H1 (cell line): Measurements from ENCODE around the gene SLC13A4. TPM values are rescaled to one million over a fixed set of nuclear protein-coding genes. Genes with fewer than 3 reads are reported as not detected.

Experiments
- CTCF ChIA-PET: fragments of 300-600 bp; sonication (Branson Sonifier 250); formaldehyde crosslinking; loops from one replicate; lab custom pipeline; 2021; ENCODE audit not compliant: partially characterized antibody; lab: Charles Lee
- POLR2A ChIA-PET: fragments of 300-600 bp; sonication (Branson Sonifier 250); formaldehyde crosslinking; loops from one replicate; lab custom pipeline; 2021; ENCODE audit warnings: inconsistent platforms; ENCODE audit not compliant: partially characterized antibody; lab: Charles Lee
- DNase-seq, 2 experiments: peaks; one replicate each; pipeline versions ENCODE4 v3.0.0 to v3.0.0-alpha.2; 2010 to 2022; ENCODE audit warnings: low spot score in 2 of 2, low read depth in 1 of 2, mixed read lengths in 1 of 2
- FAIRE-seq: peaks from 2 replicates; lab custom pipeline; 2011; peaks lifted over from hg19 to GRCh38; lab: Jason Lieb, UNC
- H2AFZ ChIP-seq: 2 replicates; pipeline ENCODE4 v1.8.1; 2012; ENCODE audit warnings: low read length, inconsistent platforms
- H2AK5ac ChIP-seq: 2 replicates; pipeline ENCODE4 v1.6.1; 2013; ENCODE audit warnings: low read depth, low read length
- H2BK120ac ChIP-seq: replicated peaks from 2 replicates; pipeline ENCODE3; 2013; ENCODE audit warnings: low read depth, low read length, inconsistent platforms
- H2BK12ac ChIP-seq: 2 replicates; pipeline ENCODE4 v1.6.1; 2013; ENCODE audit warnings: low read depth, low read length
- H2BK15ac ChIP-seq: 2 replicates; pipeline ENCODE4 v1.6.1; 2013; ENCODE audit warnings: low read length
- H2BK20ac ChIP-seq: 2 replicates; pipeline ENCODE4 v1.6.1; 2013; ENCODE audit warnings: low read length
- H2BK5ac ChIP-seq: 2 replicates; pipeline ENCODE4 v1.6.1; 2013; ENCODE audit warnings: low read depth, low read length
- H3K14ac ChIP-seq: 2 replicates; pipeline ENCODE4 v1.6.1; 2013; ENCODE audit warnings: inconsistent platforms; ENCODE audit not compliant: insufficient read length
- H3K18ac ChIP-seq: 2 replicates; pipeline ENCODE4 v1.6.1; 2013; ENCODE audit warnings: low read length; ENCODE audit errors: extremely low read depth
- H3K23ac ChIP-seq: 2 replicates; pipeline ENCODE4 v1.6.1; 2013; ENCODE audit warnings: inconsistent platforms; ENCODE audit not compliant: insufficient read length
- H3K23me2 ChIP-seq: 2 replicates; pipeline ENCODE4 v1.6.1; 2013; ENCODE audit warnings: low read depth, low read length
- H3K27ac ChIP-seq: 2 replicates; pipeline ENCODE4 v1.6.1; 2011; ENCODE audit warnings: low read depth, low read length, inconsistent platforms
- H3K27me3 ChIP-seq, 4 experiments: replicated peaks in 1 of 4; 1 replicate in 1 of 4; 2 replicates in 3 of 4; pipeline versions ENCODE4 v1.6.1 to v1.8.1; 2011 to 2013; ENCODE audit warnings: low read length in 3 of 4, mild to moderate bottlenecking in 3 of 4, inconsistent platforms in 2 of 4, mixed read lengths in 2 of 4, moderate library complexity in 1 of 4; ENCODE audit not compliant: control insufficient read depth in 3 of 4, insufficient read depth in 3 of 4; ENCODE audit errors: extremely low read depth in 1 of 4
- H3K36me3 ChIP-seq, 4 experiments: 2 replicates each; pipeline versions ENCODE4 v1.6.1 to v1.8.1; 2011 to 2013; ENCODE audit warnings: mild to moderate bottlenecking in 4 of 4, low read length in 3 of 4, moderate library complexity in 2 of 4, control low read depth in 1 of 4, inconsistent platforms in 1 of 4; ENCODE audit not compliant: insufficient read depth in 4 of 4, control insufficient read depth in 2 of 4
- H3K4ac ChIP-seq: replicated peaks from 2 replicates; pipeline ENCODE3; 2013; ENCODE audit warnings: low read length, low read depth, mixed read lengths, inconsistent platforms; ENCODE audit not compliant: insufficient read length
- H3K4me1 ChIP-seq, 4 experiments: replicated peaks in 1 of 4; 1 replicate in 1 of 4; 2 replicates in 3 of 4; pipeline versions ENCODE4 v1.6.1 to v1.8.1; 2011 to 2013; ENCODE audit warnings: low read length in 3 of 4, inconsistent platforms in 2 of 4, mixed read lengths in 1 of 4; ENCODE audit not compliant: insufficient read depth in 4 of 4, control insufficient read depth in 3 of 4
- H3K4me2 ChIP-seq, 2 experiments: 2 replicates each; pipeline versions ENCODE4 v1.6.1 to v1.8.1; 2011 to 2013; ENCODE audit warnings: low read depth in 2 of 2, low read length in 2 of 2, control low read depth in 1 of 2, inconsistent platforms in 1 of 2, mild to moderate bottlenecking in 1 of 2; ENCODE audit not compliant: insufficient read depth in 1 of 2
- H3K4me3 ChIP-seq, 4 experiments: fragments of 200-600, 300-600 bp in 1 of 4; sonication (generic), shearing (Covaris generic), sonication (Bioruptor Twin) in 1 of 4; 2 replicates each; pipeline versions ENCODE4 v1.5.1 to v1.8.1; 2011 to 2016; ENCODE audit warnings: low read length in 4 of 4, low read depth in 3 of 4, control low read depth in 2 of 4, inconsistent platforms in 2 of 4, mild to moderate bottlenecking in 2 of 4, mixed read lengths in 1 of 4, moderate library complexity in 1 of 4; ENCODE audit not compliant: insufficient read depth in 2 of 4; ENCODE audit errors: extremely low read depth in 1 of 4
- H3K56ac ChIP-seq: replicated peaks from 2 replicates; pipeline ENCODE3; 2013; ENCODE audit warnings: low read depth, mild to moderate bottlenecking, mixed read lengths, low read length, inconsistent platforms; ENCODE audit not compliant: insufficient read length
- H3K79me1 ChIP-seq: 2 replicates; pipeline ENCODE4 v1.6.1; 2013; ENCODE audit warnings: low read depth, low read length, control low read depth
- H3K79me2 ChIP-seq, 2 experiments: 2 replicates each; pipeline versions ENCODE4 v1.6.1 to v1.8.1; 2012 to 2013; ENCODE audit warnings: low read length in 2 of 2, mild to moderate bottlenecking in 2 of 2, inconsistent platforms in 1 of 2; ENCODE audit not compliant: insufficient read depth in 2 of 2, control insufficient read depth in 1 of 2
- H3K9ac ChIP-seq, 4 experiments: replicated peaks in 1 of 4; 1 replicate in 1 of 4; 2 replicates in 3 of 4; pipeline versions ENCODE4 v1.6.1 to v1.8.1; 2011 to 2013; ENCODE audit warnings: low read depth in 3 of 4, low read length in 3 of 4, control low read depth in 2 of 4, mild to moderate bottlenecking in 2 of 4, moderate library complexity in 2 of 4, inconsistent platforms in 1 of 4; ENCODE audit errors: extremely low read depth in 1 of 4
- H3K9me3 ChIP-seq, 2 experiments: 2 replicates each; pipeline versions ENCODE4 v1.6.1 to v1.8.1; 2012 to 2013; ENCODE audit warnings: mild to moderate bottlenecking in 2 of 2, moderate library complexity in 2 of 2, control low read depth in 1 of 2, inconsistent platforms in 1 of 2, low read depth in 1 of 2, low read length in 1 of 2, mixed read lengths in 1 of 2; ENCODE audit not compliant: insufficient read depth in 2 of 2
- H4K20me1 ChIP-seq, 2 experiments: replicated peaks in 1 of 2; 2 replicates each; pipeline versions ENCODE3 to v1.8.1; 2011 to 2013; ENCODE audit warnings: inconsistent platforms in 2 of 2, low read length in 2 of 2, mild to moderate bottlenecking in 1 of 2; ENCODE audit not compliant: insufficient read depth in 2 of 2, control insufficient read depth in 1 of 2
- H4K5ac ChIP-seq: 2 replicates; pipeline ENCODE4 v1.6.1; 2013; ENCODE audit warnings: low read length, low read depth, mixed read lengths, inconsistent platforms; ENCODE audit not compliant: insufficient read length
- H4K8ac ChIP-seq: 2 replicates; pipeline ENCODE4 v1.8.0; 2013; ENCODE audit warnings: mild to moderate bottlenecking, moderate library complexity, low read length, inconsistent platforms; ENCODE audit not compliant: insufficient read depth; ENCODE audit errors: extremely low read depth
- H4K91ac ChIP-seq: replicated peaks from 2 replicates; pipeline ENCODE3; 2013; ENCODE audit warnings: low read length, mixed read lengths, inconsistent platforms; ENCODE audit not compliant: insufficient read length
- BRCA1 ChIP-seq: IDR thresholded peaks from 2 replicates; pipeline ENCODE4 v1.6.1; 2012; ENCODE audit warnings: low read depth, low read length, improper control_type of control experiment
- CEBPB ChIP-seq: IDR thresholded peaks from 2 replicates; pipeline ENCODE4 v1.6.1; 2012; ENCODE audit warnings: low read depth, low read length
- JUND ChIP-seq: IDR thresholded peaks from 2 replicates; pipeline ENCODE4 v1.6.1; 2011; ENCODE audit warnings: mild to moderate bottlenecking, improper control_type of control experiment, low read length
- KDM4A ChIP-seq: IDR thresholded peaks from one replicate; pipeline ENCODE4 v1.7.1; 2012; ENCODE audit warnings: low read depth, mild to moderate bottlenecking, moderate library complexity, low read length, inconsistent platforms; ENCODE audit not compliant: severe bottlenecking
- NRF1 ChIP-seq: IDR thresholded peaks from 2 replicates; pipeline ENCODE4 v1.6.1; 2011; ENCODE audit warnings: mild to moderate bottlenecking, low read depth, low read length, improper control_type of control experiment
- POLR2AphosphoS5 ChIP-seq: IDR thresholded peaks from 2 replicates; pipeline ENCODE4 v1.6.1; 2011; ENCODE audit warnings: low read depth, low read length
- WGBS, 2 experiments: shearing (Covaris generic) in 1 of 2; methylation state at CpG; one replicate each; pipeline versions ENCODE4 v1.1.6 to v1.1.7; 2013 to 2015; ENCODE audit warnings: low lambda C conversion rate in 2 of 2, mixed read lengths in 2 of 2, inconsistent platforms in 1 of 2, low coverage in 1 of 2, missing lambda C conversion rate in 1 of 2; ENCODE audit not compliant: insufficient replicate concordance in 2 of 2, insufficient coverage in 1 of 2, insufficient read length in 1 of 2; ENCODE audit errors: extremely low coverage in 1 of 2, missing lambda C conversion rate in 1 of 2; 5-methylcytosine and 5-hydroxymethylcytosine counted together
- polyA plus RNA-seq, 7 experiments: library from polyadenylated mRNA; depleted of rRNA in 3 of 7; stranded (reverse) in 5 of 7; unstranded in 2 of 7; fragments of >200 nt in 5 of 7; fragments of 200-250 nt in 2 of 7; gene quantifications; 1 replicate in 5 of 7; 2 replicates in 1 of 7; 4 replicates in 1 of 7; pipeline versions ENCODE4 v1.2.1 to v1.2.3, GENCODE V29; 2011 to 2013; ENCODE audit warnings: missing spikeins in 2 of 7, mixed read lengths in 2 of 7
- total RNA-seq: library from RNA; stranded (reverse); fragmentation: NEBNext Ultra II Directional; extraction: Animal tissue kit (Norgen Biotek cat#: 25700); gene quantifications from 2 replicates; pipeline ENCODE4 v1.2.1, GENCODE V29; 2021

SLC13A4 gene
- total and polyA plus RNA-seq, 2 of the 8 experiments (the other 6 are each of a cell fraction or from before 2014, with no cell fraction given): 3.9 to 7.5 TPM

DNA sequence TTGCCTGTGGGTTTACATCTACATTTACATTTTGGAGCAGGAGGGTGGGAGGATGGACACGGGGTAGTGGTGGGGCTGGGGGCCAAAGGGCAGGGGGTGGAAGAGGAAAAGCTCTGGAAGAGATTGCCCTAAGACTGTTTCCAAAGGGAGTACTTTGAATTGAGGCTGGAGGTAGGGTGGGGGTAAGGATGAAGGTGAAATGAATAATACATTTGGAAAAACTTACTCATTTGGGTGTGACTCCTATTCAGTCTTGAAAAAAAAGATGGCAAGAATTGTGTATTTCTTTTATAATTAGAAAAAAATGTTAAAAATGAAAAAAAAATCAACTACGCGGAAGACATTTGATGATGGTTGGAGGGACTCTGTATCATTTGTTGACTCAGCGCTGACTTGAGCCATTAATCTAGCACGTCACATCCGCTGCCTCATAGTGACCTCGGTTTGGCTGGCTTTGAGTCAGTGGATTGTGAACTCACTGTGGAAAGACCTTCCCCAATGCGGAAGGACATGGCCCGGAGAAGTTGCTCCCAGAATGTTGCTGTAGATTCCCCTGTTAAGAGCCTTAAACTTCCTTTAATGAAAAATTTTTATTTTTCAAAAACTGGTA lies 17.8 kb upstream of the SLC13A4 start:
- Histone ChIP-seq H4K8ac (no peak overlapping the region), H3K14ac (no peak overlapping the region), H4K20me1 (no peaks in the 10 kb centered on the region), H3K9me3 (no peaks in the 10 kb centered on the region), H2BK12ac (no peak overlapping the region), H2AK5ac (no peak overlapping the region), H3K36me3 (no peaks in the 10 kb centered on the region), H3K9ac (no peak overlapping the region), H2BK120ac (no peak overlapping the region), H3K4me3 (no peak overlapping the region), H3K4ac (no peak overlapping the region), H4K91ac (no peak overlapping the region), H3K27ac (no peak overlapping the region), H3K23ac (no peak overlapping the region), H2AFZ (no peak overlapping the region), H2BK5ac (no peak overlapping the region), H3K27me3 (no peaks in the 10 kb centered on the region), H3K79me2 (no peaks in the 10 kb centered on the region), H3K23me2 (no peaks in the 10 kb centered on the region), H2BK15ac (no peak overlapping the region), H3K79me1 (no peaks in the 10 kb centered on the region), H4K5ac (no peak overlapping the region), H2BK20ac (no peak overlapping the region), H3K4me2 (no peak overlapping the region), H3K18ac (no peak overlapping the region), H3K4me1 (no peaks in the 10 kb centered on the region; a peak in 1 of 7 replicates), H3K56ac (no peak overlapping the region)
- DNase-seq (no peak), FAIRE-seq (no peak)
- ChIA-PET CTCF (interaction anchor here (2.5 kb wide), 1 partner anchor 9 kb away, joined by 13 read pairs; no protein-coding TSS in a partner anchor), POLR2A (no interaction called here)
- WGBS, 2 experiments: 92% methylated on average over 8 of the region's 9 CpGs; no CpG with 5 or more reads in 1 of the 2 experiments
- TF ChIP-seq POLR2AphosphoS5 (no peak), BRCA1 (no peak), NRF1 (no peak), CEBPB (no peak), JUND (no peak), KDM4A (no peak)
